Measurements from ENCODE around the gene DACT2. TPM values are rescaled to one million over a fixed set of nuclear protein-coding genes. Genes with fewer than 3 reads are reported as not detected.

DACT2 gene
- total RNA-seq, 6 experiments from 2014 or later, result not detected

DNA sequence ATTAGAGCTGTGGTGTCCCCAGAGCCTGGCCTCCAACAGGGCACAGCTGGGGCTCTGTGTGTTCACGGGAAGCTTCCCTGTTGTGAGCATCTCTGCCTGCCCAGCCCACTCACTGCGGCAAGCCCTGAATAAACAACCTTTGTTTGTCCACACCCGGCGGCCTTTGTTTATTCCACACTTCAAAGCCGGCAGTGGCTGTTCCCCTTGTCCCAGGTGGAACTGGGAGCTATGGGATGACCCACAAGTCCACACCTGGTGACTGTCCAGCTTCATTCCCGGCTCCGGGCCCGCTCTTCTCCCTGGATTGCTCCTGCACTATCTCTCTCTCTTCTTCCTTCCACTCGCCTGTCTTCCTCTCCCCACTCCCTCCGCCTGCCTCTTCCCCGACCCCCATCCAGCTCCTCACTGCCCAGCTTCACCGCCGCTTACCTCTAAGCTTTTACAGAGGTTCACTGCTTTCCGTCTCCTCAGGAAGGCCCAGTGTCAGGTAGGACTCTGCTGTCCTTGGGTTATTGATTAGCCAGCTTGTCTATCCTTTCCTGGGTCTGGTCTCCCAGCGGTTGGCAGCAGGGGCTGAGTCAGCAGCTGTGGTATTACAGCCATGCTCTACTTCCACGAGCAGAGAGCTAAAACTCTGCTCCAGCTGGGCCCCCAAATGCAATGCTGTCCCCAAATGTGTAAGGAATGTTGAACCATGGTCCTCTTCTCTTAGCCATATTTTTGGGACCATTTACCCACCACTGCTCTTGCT, 17.8 kb downstream of the DACT2 start:
- DNase-seq, result no peak
- H3K9me3 Mint-ChIP-seq, result peaks cover 54% of the 10 kb centered on the region
- H3K4me3 Mint-ChIP-seq, result no peak overlapping the region
- TF ChIP-seq, protein P1, sequence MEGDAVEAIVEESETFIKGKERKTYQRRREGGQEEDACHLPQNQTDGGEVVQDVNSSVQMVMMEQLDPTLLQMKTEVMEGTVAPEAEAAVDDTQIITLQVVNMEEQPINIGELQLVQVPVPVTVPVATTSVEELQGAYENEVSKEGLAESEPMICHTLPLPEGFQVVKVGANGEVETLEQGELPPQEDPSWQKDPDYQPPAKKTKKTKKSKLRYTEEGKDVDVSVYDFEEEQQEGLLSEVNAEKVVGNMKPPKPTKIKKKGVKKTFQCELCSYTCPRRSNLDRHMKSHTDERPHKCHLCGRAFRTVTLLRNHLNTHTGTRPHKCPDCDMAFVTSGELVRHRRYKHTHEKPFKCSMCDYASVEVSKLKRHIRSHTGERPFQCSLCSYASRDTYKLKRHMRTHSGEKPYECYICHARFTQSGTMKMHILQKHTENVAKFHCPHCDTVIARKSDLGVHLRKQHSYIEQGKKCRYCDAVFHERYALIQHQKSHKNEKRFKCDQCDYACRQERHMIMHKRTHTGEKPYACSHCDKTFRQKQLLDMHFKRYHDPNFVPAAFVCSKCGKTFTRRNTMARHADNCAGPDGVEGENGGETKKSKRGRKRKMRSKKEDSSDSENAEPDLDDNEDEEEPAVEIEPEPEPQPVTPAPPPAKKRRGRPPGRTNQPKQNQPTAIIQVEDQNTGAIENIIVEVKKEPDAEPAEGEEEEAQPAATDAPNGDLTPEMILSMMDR (IDR thresholded peaks at IDR 0.05), result no peak
- H3K27ac Mint-ChIP-seq, result no peak overlapping the region
- H3K36me3 Mint-ChIP-seq (ENCODE audit: low read depth), result 0 out of 2 replicates have a peak, but pooled peaks cover 5% of the 10 kb centered on the region
- H3K4me1 Mint-ChIP-seq (ENCODE audit: low read depth), result no peaks in the 10 kb centered on the region
- H3K27me3 Mint-ChIP-seq (ENCODE audit: insufficient read depth), result peaks cover 2% of the 10 kb centered on the region; the same call in 1 of the 2 replicates

DNA sequence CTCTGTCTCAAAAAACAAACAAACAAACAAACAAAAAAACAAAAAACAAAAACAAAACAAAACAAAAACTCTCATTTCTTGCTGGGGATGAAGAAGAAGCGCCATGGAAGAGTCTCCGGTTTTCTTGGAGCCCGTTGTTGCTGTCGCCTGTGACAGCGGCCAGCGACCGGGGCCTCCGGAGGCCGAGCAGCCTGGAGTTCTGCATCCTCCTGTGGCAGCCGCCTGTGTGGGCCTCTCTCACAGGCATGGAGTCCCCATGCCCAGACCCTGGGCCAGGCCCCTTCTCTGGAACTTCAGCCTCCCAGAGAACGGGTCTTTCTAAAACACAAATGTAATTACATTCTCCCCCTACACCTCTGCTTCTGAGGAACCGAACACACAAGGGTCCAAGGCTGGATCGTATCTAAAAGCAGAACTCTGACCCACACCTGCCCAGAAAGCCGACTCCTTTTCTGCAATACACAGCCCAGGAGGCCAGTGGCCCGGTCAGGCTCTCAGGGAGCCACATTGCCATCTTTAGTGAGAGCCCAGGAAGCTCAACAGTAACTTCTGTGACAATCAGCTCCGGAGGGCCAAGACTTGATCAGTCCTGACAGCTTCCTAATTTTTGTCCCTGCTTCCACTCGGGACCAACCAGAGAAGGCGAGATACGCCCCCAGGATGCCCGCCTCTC, 18.5 kb downstream of the DACT2 start:
- TF ChIP-seq, protein P1 (IDR thresholded peaks at IDR 0.05), result no peak
- H3K4me3 Mint-ChIP-seq, result no peak overlapping the region
- H3K27me3 Mint-ChIP-seq (ENCODE audit: insufficient read depth), result peaks cover 2% of the 10 kb centered on the region; the same call in 1 of the 2 replicates
- H3K36me3 Mint-ChIP-seq (ENCODE audit: low read depth), result 0 out of 2 replicates have a peak, but pooled peaks cover 5% of the 10 kb centered on the region
- no peaks in the 10 kb centered on the region for H3K4me1 Mint-ChIP-seq (ENCODE audit: low read depth)
- H3K9me3 Mint-ChIP-seq, result peaks cover 57% of the 10 kb centered on the region
- H3K27ac Mint-ChIP-seq, result no peak overlapping the region
- DNase-seq, result no peak

DNA sequence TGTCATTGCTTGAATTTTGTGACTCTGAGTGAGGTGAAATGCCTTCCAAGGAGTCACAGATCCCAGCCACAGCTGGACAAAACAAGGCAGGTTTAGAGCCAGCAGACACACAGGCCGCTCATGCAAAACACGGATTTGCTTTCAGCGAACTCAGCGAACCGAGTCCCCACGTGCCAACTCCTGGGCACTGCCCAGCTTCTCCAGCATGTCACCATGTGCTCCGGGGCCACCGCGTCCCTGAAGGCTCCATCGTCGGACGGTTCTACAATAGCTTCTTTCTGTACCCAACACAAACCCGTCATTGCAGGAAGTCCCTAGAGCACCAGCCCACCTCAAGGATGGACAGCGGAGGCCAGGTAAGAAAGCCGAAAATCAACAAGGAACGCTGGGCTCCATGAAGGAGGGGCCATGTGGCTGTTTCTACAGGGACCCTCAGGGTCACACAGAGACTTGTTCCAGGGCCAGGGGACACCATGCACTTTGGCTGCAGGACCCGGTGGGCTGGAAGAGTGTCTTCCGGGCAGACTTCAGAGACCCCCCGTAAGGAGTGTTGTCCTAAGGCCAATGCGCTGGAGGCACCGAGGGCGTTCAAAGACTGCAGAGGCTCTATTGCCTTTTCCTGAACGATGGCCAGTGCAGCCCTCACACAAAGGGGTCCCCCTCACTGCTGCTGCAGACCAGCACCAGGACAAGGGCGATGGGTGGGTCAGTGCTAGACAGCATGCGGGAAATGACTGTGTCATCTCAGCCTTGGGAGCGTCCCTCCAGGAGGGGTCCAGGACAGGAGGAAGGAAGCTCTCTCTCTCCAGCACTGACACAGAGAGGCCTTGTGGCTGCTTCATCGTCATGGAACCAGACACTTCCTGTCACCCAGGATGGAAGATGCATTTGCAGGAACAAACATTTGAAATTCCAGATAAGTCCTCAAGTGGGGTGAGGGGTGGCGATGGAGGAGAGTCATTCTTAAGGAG, 19.8 kb downstream of the DACT2 start:
- TF ChIP-seq, protein P1 (IDR thresholded peaks at IDR 0.05), result no peak
- Mint-ChIP-seq H3K4me1 (ENCODE audit: low read depth) (no peaks in the 10 kb centered on the region), H3K36me3 (ENCODE audit: low read depth) (0 out of 2 replicates have a peak, but pooled peaks cover 9% of the 10 kb centered on the region), H3K9me3 (peaks cover 67% of the 10 kb centered on the region), H3K4me3 (no peak overlapping the region), H3K27ac (no peak overlapping the region), H3K27me3 (ENCODE audit: insufficient read depth) (peaks cover 2% of the 10 kb centered on the region; the same call in 1 of the 2 replicates)
- DNase-seq, result no peak

DNA sequence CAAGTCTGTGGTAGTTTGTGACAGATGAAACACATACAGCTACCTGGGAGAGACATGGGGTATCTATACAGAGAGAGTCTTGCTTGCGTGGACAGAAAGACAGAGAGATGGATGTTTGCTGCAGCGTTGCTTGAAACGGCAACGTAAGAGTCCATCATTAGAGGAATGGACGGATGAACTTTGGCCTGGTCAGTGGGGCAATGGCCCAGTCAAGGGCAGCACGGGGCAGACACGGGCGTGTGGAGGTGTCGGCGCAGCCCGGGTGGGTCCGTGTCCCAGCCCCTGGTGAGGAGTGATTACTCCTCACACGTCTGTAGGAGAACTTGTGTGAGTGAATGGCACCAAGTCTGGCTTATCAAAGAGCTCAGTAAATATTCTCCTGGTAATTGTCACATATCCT, 21.9 kb downstream of the DACT2 start:
- peaks cover 56% of the 10 kb centered on the region for H3K9me3 Mint-ChIP-seq
- H3K27ac Mint-ChIP-seq, result no peak overlapping the region
- TF ChIP-seq, protein P1 (IDR thresholded peaks at IDR 0.05), result no peak

DNA sequence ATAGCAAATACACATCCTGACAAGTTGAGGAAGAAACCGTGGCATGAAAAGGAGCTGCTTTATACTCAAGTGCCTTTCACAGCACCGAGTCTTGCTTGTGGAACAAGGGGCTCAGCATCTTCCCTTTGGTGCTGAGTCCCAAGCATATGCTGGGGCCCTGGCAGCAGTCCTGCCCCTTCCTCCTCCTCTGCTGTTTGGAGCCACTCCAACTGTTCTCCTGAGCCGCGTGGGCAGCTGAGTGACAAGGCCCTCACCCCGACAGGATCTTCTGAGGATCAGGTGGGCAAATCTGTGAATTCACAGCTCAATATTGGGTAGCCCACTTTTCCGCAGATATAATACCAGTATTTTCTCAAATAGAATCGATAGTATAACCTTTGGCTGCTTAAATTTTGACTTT, 24.7 kb downstream of the DACT2 start:
- H3K27me3 Mint-ChIP-seq (ENCODE audit: insufficient read depth), result peaks cover 4% of the 10 kb centered on the region
- no peak overlapping the region for H3K4me3 Mint-ChIP-seq
- DNase-seq, result no peak

More for the DNA sequence above, 21.9 kb downstream of the DACT2 start:
- no peak for DNase-seq
- Mint-ChIP-seq H3K4me3 (no peak overlapping the region), H3K4me1 (ENCODE audit: low read depth) (no peaks in the 10 kb centered on the region), H3K36me3 (ENCODE audit: low read depth) (0 out of 2 replicates have a peak, but pooled peaks cover 9% of the 10 kb centered on the region), H3K27me3 (ENCODE audit: insufficient read depth) (peaks cover 4% of the 10 kb centered on the region)

More for the DNA sequence above, 24.7 kb downstream of the DACT2 start:
- H3K9me3 Mint-ChIP-seq, result peaks cover 38% of the 10 kb centered on the region
- 0 out of 2 replicates have a peak, but pooled peaks cover 9% of the 10 kb centered on the region for H3K36me3 Mint-ChIP-seq (ENCODE audit: low read depth)
- no peak overlapping the region for H3K27ac Mint-ChIP-seq
- TF ChIP-seq, protein P1 (IDR thresholded peaks at IDR 0.05), result no peak
- no peaks in the 10 kb centered on the region for H3K4me1 Mint-ChIP-seq (ENCODE audit: low read depth)

Measured in HFFc6 (cell line).